ENCODE data around the gene RDH13. TPM values are rescaled to one million over a fixed set of nuclear protein-coding genes. Genes with fewer than 3 reads are reported as not detected.

Gene RDH13
- total and polyA plus RNA-seq, 8 donors = 13.1 to 124 (median 21.5) TPM

GRCh38 chr19:55106591-55106990, 43.6 kb upstream of the RDH13 start:
- no peak for DNase-seq
- WGBS, 5 donors = 89 to 99% (median 96%) methylated on average over 5 to 6 of the region's 6 CpGs
- Histone ChIP-seq H3K9me3 (peaks cover 0 to 7% (median 3%) of the 10 kb centered on the region in 4 donors), H3K4me3 (no peak overlapping the region), H3K27me3 (no peaks in the 10 kb centered on the region), H3K36me3 (peaks cover 25 to 66% (median 59%) of the 10 kb centered on the region in 4 donors), H3K27ac (no peak overlapping the region), H3K4me1 (peaks cover 0 to 11% (median under 1%) of the 10 kb centered on the region in 4 donors)
- TF ChIP-seq CTCF (IDR thresholded peaks at IDR 0.05) (no peak), EP300 (IDR thresholded peaks at IDR 0.05) (no peak), POLR2A (IDR thresholded peaks at IDR 0.05) (no peak), POLR2AphosphoS5 (IDR thresholded peaks at IDR 0.05) (no peak)
- intact Hi-C loops (cut with DNase I; ENCODE audit: low total_unique reads) = no loop called here

- 69 to 91% (median 91%) methylated on average over 2 of the region's 2 CpGs for WGBS, 5 donors
- no peak for DNase-seq
- H3K36me3 ChIP-seq = peaks cover 31 to 69% (median 65%) of the 10 kb centered on the region in 4 donors
- H3K27ac ChIP-seq = no peak overlapping the region
- H3K4me3 ChIP-seq = no peak overlapping the region
- intact Hi-C loops (cut with DNase I; ENCODE audit: low total_unique reads) = no loop called here
- H3K27me3 ChIP-seq = no peaks in the 10 kb centered on the region
- H3K9me3 ChIP-seq = peaks cover 0 to 7% (median 3%) of the 10 kb centered on the region in 4 donors
- H3K4me1 ChIP-seq = peaks cover 0 to 8% (median 0%) of the 10 kb centered on the region in 4 donors
- no peak for TF ChIP-seq EP300 (IDR thresholded peaks at IDR 0.05)
- no peak for TF ChIP-seq POLR2AphosphoS5 (IDR thresholded peaks at IDR 0.05)
- TF ChIP-seq POLR2A (IDR thresholded peaks at IDR 0.05) = no peak
- TF ChIP-seq CTCF (IDR thresholded peaks at IDR 0.05) = no peak
These were observed 42.3 kb upstream of the RDH13 start for GRCh38 chr19:55105237-55105636.

- no peak for DNase-seq
- no peak overlapping the region for H3K27ac ChIP-seq
- intact Hi-C loops (cut with DNase I; ENCODE audit: low total_unique reads) = no loop called here
- no peak overlapping the region for H3K4me3 ChIP-seq
- no peaks in the 10 kb centered on the region for H3K27me3 ChIP-seq
- peaks cover 0 to 7% (median 3%) of the 10 kb centered on the region in 4 donors for H3K9me3 ChIP-seq
- peaks cover 0 to 19% (median 0%) of the 10 kb centered on the region in 4 donors for H3K4me1 ChIP-seq
- H3K36me3 ChIP-seq = peaks cover 31 to 71% (median 68%) of the 10 kb centered on the region in 4 donors
- 97 to 99% (median 97%) methylated on average over 6 to 9 of the region's 9 CpGs for WGBS, 5 donors
- TF ChIP-seq POLR2A (IDR thresholded peaks at IDR 0.05) = no peak
- TF ChIP-seq CTCF (IDR thresholded peaks at IDR 0.05) = no peak
- no peak for TF ChIP-seq POLR2AphosphoS5 (IDR thresholded peaks at IDR 0.05)
- TF ChIP-seq EP300 (IDR thresholded peaks at IDR 0.05) = no peak
These were observed 40.2 kb upstream of the RDH13 start for GRCh38 chr19:55103190-55103589.

- peaks cover 0 to 7% (median 3%) of the 10 kb centered on the region in 4 donors for H3K9me3 ChIP-seq
- H3K27ac ChIP-seq = no peak overlapping the region
- H3K4me3 ChIP-seq = no peak overlapping the region
- TF ChIP-seq POLR2AphosphoS5 (IDR thresholded peaks at IDR 0.05) (no peak), POLR2A (IDR thresholded peaks at IDR 0.05) (no peak), CTCF (IDR thresholded peaks at IDR 0.05) (no peak), EP300 (IDR thresholded peaks at IDR 0.05) (no peak)
- no peak for DNase-seq
- no peaks in the 10 kb centered on the region for H3K27me3 ChIP-seq
- H3K36me3 ChIP-seq = peaks cover 31 to 73% (median 71%) of the 10 kb centered on the region in 4 donors
- intact Hi-C loops (cut with DNase I; ENCODE audit: low total_unique reads) = no loop called here
- 85 to 91% (median 86%) methylated on average over 10 of the region's 10 CpGs for WGBS, 5 donors
- H3K4me1 ChIP-seq = peaks cover 0 to 19% (median 0%) of the 10 kb centered on the region in 4 donors
These were observed 38.3 kb upstream of the RDH13 start for GRCh38 chr19:55101261-55101660.
